Neural progenitor cell (in vitro differentiated cells): ENCODE measurements around the gene ZNF717.

Experiments
- EZH2 ChIP-seq: fragments of 200-600 bp; sonication (generic); IDR thresholded peaks from 2 replicates; pipeline ENCODE4 v1.6.1; 2017; ENCODE audit warnings: antibody characterized with exemption, mild to moderate bottlenecking, moderate library complexity
- EZH2phosphoT487 ChIP-seq: fragments of 200-600 bp; sonication (generic); IDR thresholded peaks from 2 replicates; pipeline ENCODE4 v1.6.1; 2017; ENCODE audit warnings: antibody characterized with exemption
- TF ChIP-seq, protein P1 (sequence below): fragments of 200-600 bp; sonication (generic); IDR thresholded peaks from 2 replicates; pipeline ENCODE4 v1.5.1; 2017; ENCODE audit warnings: antibody characterized with exemption, mild to moderate bottlenecking

DNA sequence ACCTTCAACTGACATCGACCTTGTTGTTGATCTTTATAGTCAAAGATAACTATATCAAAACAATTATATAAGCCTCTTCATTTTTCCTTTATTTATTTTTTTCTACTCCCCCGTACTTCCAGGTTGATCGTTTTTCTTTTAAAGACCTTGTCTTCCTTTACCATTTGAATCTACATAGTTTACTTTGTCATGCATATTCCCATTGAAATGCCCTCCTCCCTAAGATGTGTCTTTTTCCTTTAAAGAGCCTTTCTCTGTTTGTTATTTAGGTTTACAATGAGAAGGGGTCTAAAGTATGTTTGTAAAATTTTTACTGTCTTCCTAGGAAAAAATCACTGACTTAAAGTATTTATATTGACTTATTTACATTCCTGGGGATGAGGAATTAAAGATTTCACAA, 29.4 kb upstream of the ZNF717 start:
- TF ChIP-seq, protein P1, sequence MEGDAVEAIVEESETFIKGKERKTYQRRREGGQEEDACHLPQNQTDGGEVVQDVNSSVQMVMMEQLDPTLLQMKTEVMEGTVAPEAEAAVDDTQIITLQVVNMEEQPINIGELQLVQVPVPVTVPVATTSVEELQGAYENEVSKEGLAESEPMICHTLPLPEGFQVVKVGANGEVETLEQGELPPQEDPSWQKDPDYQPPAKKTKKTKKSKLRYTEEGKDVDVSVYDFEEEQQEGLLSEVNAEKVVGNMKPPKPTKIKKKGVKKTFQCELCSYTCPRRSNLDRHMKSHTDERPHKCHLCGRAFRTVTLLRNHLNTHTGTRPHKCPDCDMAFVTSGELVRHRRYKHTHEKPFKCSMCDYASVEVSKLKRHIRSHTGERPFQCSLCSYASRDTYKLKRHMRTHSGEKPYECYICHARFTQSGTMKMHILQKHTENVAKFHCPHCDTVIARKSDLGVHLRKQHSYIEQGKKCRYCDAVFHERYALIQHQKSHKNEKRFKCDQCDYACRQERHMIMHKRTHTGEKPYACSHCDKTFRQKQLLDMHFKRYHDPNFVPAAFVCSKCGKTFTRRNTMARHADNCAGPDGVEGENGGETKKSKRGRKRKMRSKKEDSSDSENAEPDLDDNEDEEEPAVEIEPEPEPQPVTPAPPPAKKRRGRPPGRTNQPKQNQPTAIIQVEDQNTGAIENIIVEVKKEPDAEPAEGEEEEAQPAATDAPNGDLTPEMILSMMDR: no peak
- TF ChIP-seq EZH2phosphoT487 (no peak), EZH2 (no peak)
